Esophagus squamous epithelium (tissue), 5 donors: ENCODE data around the gene GAA. TPM values are rescaled to one million over a fixed set of nuclear protein-coding genes. Genes with fewer than 3 reads are reported as not detected.

Experiments
- DNase-seq: peaks from one replicate; lab custom pipeline; 2025; lab: John Stamatoyannopoulos, UW
- H3K27ac ChIP-seq, 4 donors: fragments of 200-600 bp; sonication (generic); one replicate each; pipeline ENCODE4 v1.5.1; 2016 to 2019; ENCODE audit warnings: mild to moderate bottlenecking in 1 of 4
- H3K27me3 ChIP-seq, 4 donors: fragments of 200-600 bp; sonication (generic); 1 replicate in 3 of 4; 2 replicates in 1 of 4; pipeline versions ENCODE4 v1.5.1 to v1.6.0; 2017 to 2021; ENCODE audit warnings: antibody characterized with exemption in 1 of 4
- H3K36me3 ChIP-seq, 3 donors: fragments of 200-600 bp; sonication (generic); one replicate each; pipeline ENCODE4 v1.5.1; 2016 to 2019
- H3K4me1 ChIP-seq, 3 donors: fragments of 200-600 bp; sonication (generic); one replicate each; pipeline ENCODE4 v1.5.1; 2017 to 2019
- H3K4me3 ChIP-seq, 4 donors: fragments of 200-600 bp; sonication (generic); 1 replicate in 3 of 4; 2 replicates in 1 of 4; pipeline ENCODE4 v1.5.1; 2016 to 2019; ENCODE audit warnings: mild to moderate bottlenecking in 2 of 4, moderate library complexity in 1 of 4
- H3K9me3 ChIP-seq, 3 donors: fragments of 200-600 bp; sonication (generic); one replicate each; pipeline ENCODE4 v1.5.1; 2016 to 2019
- POLR2A ChIP-seq, 4 donors: fragments of 450-650 bp; IDR thresholded peaks; one replicate each; pipeline ENCODE4 v1.6.1; 2017; ENCODE audit warnings: antibody characterized with exemption in 4 of 4, mild to moderate bottlenecking in 4 of 4, moderate library complexity in 3 of 4
- WGBS, 2 donors: methylation state at CpG; one replicate each; pipeline ENCODE4 v1.1.5; 2018; 5-methylcytosine and 5-hydroxymethylcytosine counted together
- intact Hi-C: fragments of 100-400 bp; cut with DNase I; formaldehyde crosslinking; loops from one replicate; pipeline ENCODE4 v1.15.0; 2022
- total RNA-seq, 4 donors: library from RNA; depleted of rRNA; stranded (reverse); fragments of >200 nt; gene quantifications; one replicate each; pipeline ENCODE4 v1.1.0, GENCODE V29; 2016
- TF ChIP-seq, protein P1 (sequence below), 6 experiments: fragments of 450-650 bp in 4 of 6; fragments of 200-600 bp in 2 of 6; sonication (generic) in 2 of 6; IDR thresholded peaks; one replicate each; pipeline ENCODE4 v1.5.1; 2016 to 2019; ENCODE audit warnings: antibody characterized with exemption in 6 of 6, mild to moderate bottlenecking in 4 of 6, moderate library complexity in 4 of 6
- donor health status: DM: yes; HTN: yes; CAD: no.

Gene GAA
- total RNA-seq, 4 donors from 2014 or later: 14.3 to 50.4 (median 28.7) TPM

DNA sequence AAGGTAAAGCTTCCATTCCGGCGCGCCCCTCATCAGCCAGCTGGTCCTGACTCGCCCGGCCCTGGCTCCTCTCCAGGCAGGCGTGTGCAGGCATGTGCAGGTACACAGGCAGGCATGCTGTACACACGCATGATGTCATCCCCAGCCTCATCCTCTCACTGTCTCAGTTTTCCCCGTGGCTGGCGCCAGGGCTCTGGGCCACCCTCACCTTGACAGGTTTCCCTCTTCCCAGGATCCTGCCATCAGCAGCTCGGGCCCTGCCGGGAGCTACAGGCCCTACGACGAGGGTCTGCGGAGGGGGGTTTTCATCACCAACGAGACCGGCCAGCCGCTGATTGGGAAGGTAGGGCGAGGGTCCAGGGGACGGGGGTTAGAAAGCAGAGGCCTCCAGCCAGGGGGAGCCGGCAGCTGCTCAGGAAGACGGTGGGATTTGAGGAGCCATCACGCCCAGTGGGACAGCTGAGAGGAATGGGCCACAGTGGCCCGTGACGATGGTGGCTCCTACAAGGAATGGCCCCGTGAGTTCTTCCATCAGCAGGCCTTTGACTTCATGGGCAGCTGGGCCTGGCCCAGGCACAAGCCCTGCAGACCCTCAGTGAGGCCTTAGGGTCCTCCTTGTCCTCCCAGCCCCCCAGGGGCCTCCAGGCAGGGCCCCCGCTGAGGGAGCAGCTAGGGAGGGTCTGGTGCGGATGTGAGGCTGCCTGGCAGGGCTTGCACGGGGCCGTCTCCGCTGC is 8.5 kb downstream of the GAA start:
- WGBS, 2 donors: 49 to 60% methylated on average over 10 to 14 of the region's 30 CpGs
- intact Hi-C loops: no loop called here
- no peak overlapping the region for H3K4me3 ChIP-seq
- TF ChIP-seq POLR2A (IDR thresholded peaks at IDR 0.05): no peak
- TF ChIP-seq, protein P1, sequence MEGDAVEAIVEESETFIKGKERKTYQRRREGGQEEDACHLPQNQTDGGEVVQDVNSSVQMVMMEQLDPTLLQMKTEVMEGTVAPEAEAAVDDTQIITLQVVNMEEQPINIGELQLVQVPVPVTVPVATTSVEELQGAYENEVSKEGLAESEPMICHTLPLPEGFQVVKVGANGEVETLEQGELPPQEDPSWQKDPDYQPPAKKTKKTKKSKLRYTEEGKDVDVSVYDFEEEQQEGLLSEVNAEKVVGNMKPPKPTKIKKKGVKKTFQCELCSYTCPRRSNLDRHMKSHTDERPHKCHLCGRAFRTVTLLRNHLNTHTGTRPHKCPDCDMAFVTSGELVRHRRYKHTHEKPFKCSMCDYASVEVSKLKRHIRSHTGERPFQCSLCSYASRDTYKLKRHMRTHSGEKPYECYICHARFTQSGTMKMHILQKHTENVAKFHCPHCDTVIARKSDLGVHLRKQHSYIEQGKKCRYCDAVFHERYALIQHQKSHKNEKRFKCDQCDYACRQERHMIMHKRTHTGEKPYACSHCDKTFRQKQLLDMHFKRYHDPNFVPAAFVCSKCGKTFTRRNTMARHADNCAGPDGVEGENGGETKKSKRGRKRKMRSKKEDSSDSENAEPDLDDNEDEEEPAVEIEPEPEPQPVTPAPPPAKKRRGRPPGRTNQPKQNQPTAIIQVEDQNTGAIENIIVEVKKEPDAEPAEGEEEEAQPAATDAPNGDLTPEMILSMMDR (IDR thresholded peaks at IDR 0.05): no peak
- no peak for DNase-seq
- H3K27me3 ChIP-seq: no peaks in the 10 kb centered on the region
- no peak overlapping the region for H3K27ac ChIP-seq
- H3K9me3 ChIP-seq: no peaks in the 10 kb centered on the region
- H3K4me1 ChIP-seq: peaks cover 0 to 32% (median 5%) of the 10 kb centered on the region in 3 donors
- H3K36me3 ChIP-seq: peaks cover 0 to 29% (median 0%) of the 10 kb centered on the region in 3 donors

DNA sequence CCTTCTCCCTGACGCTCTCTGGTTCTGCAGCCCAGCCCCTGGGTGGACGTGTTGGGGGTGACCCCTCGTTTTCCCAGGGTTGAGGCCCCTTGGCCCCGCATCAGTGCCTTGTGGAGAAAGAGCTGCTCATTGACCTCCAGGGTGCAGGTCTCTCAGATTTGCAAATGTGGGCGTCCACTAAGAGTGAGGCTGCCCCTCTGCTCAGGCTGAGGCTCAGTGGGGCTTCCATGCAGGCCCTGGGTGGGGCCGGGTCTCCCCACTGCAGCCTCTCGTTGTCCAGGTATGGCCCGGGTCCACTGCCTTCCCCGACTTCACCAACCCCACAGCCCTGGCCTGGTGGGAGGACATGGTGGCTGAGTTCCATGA is 9.0 kb downstream of the GAA start:
- H3K4me3 ChIP-seq: no peak overlapping the region
- no peaks in the 10 kb centered on the region for H3K27me3 ChIP-seq
- intact Hi-C loops: no loop called here
- H3K36me3 ChIP-seq: peaks cover 0 to 29% (median 0%) of the 10 kb centered on the region in 3 donors
- no peaks in the 10 kb centered on the region for H3K9me3 ChIP-seq
- no peak overlapping the region for H3K27ac ChIP-seq
- DNase-seq: no peak
- WGBS, 2 donors: 74% methylated on average over 5 of the region's 9 CpGs; no CpG with 5 or more reads in 1 of the 2 donors
- TF ChIP-seq, protein P1 (IDR thresholded peaks at IDR 0.05): no peak
- TF ChIP-seq POLR2A (IDR thresholded peaks at IDR 0.05): no peak
- H3K4me1 ChIP-seq: peaks cover 0 to 26% (median 5%) of the 10 kb centered on the region in 3 donors

DNA sequence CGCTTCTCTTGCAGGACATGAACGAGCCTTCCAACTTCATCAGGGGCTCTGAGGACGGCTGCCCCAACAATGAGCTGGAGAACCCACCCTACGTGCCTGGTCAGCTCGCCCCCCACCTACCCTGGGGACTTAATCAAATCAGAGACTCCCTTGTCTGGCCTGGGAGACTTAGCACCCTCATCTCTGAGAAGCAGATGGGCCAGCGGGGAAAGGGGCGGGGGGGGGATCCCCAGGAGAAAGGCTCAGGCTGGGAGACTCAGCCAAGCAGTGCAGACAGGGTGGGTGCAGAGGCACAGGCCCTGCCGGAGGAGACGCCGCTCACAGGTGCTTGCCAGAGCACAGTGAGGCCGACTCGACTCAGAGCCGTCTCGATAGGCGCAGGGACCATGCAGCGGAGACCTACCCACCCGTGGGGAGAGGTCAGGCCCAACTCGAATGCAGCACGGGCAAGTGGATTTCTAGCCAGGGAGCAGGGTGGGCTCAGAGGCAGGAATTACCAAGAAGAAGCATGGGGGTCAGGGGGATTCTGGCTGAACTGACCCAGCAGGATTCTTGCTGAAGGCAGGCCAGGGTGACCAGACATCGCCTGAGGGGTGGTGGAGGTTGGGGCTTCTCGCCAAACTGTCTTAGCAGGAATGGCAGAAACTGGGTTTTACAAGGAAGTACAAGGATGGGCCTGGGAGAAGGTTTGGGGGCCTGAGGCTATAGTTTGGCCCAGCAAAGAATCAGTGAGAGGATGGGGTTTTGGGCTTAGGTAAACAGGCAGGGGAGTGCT is 9.7 kb downstream of the GAA start:
- TF ChIP-seq POLR2A (IDR thresholded peaks at IDR 0.05): no peak
- TF ChIP-seq, protein P1 (IDR thresholded peaks at IDR 0.05): no peak
- intact Hi-C loops: no loop called here
- H3K36me3 ChIP-seq: peaks cover 0 to 29% (median 0%) of the 10 kb centered on the region in 3 donors
- no peak for DNase-seq
- WGBS, 2 donors: 87 to 90% methylated on average over 14 of the region's 21 CpGs
- no peak overlapping the region for H3K27ac ChIP-seq
- no peaks in the 10 kb centered on the region for H3K27me3 ChIP-seq
- H3K9me3 ChIP-seq: no peaks in the 10 kb centered on the region
- H3K4me3 ChIP-seq: no peak overlapping the region
- H3K4me1 ChIP-seq: peaks cover 0 to 19% (median 2%) of the 10 kb centered on the region in 3 donors

DNA sequence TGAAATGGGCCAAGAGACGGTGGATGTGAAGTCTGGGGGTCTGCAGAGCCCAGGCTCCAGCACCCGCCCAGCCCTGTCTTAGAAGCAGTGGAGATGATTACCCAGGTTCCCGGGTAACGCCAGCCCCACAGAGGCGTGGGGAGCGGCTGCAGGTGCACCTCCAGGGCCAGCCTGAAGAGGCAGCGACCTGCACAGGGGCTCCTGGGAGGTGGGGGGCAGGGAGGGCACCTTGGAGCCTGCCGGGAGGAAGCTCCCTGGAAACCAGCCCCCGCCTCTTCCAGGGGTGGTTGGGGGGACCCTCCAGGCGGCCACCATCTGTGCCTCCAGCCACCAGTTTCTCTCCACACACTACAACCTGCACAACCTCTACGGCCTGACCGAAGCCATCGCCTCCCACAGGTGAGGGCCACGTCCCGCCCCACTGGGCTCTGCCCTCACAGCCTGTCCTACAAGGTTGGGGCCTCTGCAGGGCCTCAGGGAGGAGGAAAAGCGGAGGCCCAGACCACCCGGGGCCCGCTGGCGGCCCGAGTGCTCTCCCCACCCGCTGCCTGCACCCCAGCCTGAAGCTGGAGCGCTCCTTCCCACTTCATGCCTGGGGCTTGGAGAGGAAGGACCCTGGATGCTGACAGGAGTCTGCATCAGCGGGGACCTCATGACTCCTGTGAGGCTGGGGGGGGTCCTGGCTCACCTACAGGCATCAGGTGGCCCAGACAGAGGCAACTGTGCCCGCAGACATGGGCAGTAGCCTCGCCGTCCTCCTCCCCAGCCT is 10.5 kb downstream of the GAA start:
- H3K27me3 ChIP-seq: no peaks in the 10 kb centered on the region
- 68 to 84% methylated on average over 4 to 7 of the region's 26 CpGs for WGBS, 2 donors
- no peak for DNase-seq
- peaks cover 0 to 15% (median 0%) of the 10 kb centered on the region in 3 donors for H3K4me1 ChIP-seq
- no peak overlapping the region for H3K27ac ChIP-seq
- H3K9me3 ChIP-seq: no peaks in the 10 kb centered on the region
- no peak overlapping the region for H3K4me3 ChIP-seq
- H3K36me3 ChIP-seq: peaks cover 0 to 29% (median 0%) of the 10 kb centered on the region in 3 donors
- intact Hi-C loops: no loop called here
- TF ChIP-seq POLR2A (IDR thresholded peaks at IDR 0.05): no peak
- TF ChIP-seq, protein P1 (IDR thresholded peaks at IDR 0.05): no peak
